IPS-NIHi7 (cell line): ENCODE results near the gene CDH4.

Source experiments
- DNase-seq: peaks from one replicate; pipeline ENCODE4 v3.0.0; 2012; ENCODE audit warnings: mixed read lengths; ENCODE audit errors: extremely low spot score

The CDH4 gene

DNA sequence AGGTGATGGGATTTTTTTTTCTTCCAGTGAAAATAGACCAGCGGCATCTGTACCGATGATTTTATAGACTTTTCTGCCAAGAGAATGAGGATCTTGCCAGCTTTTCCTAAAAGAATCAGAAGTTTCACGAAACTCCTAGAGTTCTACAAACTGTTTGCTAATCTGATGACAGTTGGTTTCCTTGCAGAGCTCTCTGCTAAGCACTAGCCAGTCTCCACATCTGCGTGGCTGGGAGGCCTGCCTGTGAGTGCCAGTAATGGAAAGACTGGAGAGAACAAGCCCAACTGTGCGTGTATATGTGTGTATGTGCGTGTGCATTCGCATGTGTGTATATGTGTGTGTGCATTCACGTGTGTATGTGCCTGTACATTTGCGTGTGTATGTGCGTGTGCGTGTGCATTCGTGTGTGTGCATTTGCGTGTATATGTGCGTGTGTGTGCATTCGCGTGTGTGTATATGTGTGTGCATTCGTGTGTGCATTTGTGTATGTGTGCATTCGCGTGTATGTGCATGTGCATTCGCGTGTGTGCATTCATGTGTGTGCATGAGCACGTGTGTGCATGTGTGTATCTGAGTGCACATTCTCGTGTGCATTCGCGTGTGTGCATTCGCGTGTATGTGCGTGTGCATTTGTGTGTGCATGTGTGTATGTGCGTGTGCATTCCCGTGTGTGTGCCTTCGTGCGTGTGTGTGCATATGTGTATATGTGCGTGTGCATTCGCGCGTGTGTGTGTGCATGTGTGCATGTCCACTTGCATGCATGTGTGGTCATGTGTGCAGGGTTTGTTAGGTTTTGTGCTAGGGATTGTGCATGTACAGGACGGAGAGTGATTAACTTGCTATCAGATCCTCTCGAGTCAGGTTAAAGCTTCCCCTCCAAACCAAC lies 434.2 kb downstream of the CDH4 start:
- no peak for DNase-seq

DNA sequence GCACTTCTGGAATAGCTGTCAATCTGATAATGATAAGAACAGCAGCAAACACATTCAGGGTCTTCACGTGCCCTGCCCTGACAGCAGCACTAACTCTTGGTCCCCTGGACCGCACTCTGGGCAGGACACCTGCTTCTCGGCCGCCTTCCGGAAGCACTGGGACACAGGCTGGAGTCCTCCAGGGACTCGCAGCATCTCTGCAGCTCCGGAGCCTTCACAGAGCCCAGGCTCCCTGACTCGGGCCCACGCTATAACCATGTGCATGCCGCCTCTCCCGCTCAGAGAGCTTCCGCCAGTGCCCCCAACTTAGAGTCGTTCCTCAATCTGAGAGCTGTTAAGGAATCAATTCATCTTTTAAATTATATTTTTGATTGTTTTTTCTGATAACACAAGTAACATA lies 436.4 kb downstream of the CDH4 start:
- DNase-seq = no peak

GRCh38 chr20:61690150-61690549 lies 438.1 kb downstream of the CDH4 start:
- DNase-seq = no peak

GRCh38 chr20:61690993-61691838 lies 439.2 kb downstream of the CDH4 start:
- no peak for DNase-seq

DNA sequence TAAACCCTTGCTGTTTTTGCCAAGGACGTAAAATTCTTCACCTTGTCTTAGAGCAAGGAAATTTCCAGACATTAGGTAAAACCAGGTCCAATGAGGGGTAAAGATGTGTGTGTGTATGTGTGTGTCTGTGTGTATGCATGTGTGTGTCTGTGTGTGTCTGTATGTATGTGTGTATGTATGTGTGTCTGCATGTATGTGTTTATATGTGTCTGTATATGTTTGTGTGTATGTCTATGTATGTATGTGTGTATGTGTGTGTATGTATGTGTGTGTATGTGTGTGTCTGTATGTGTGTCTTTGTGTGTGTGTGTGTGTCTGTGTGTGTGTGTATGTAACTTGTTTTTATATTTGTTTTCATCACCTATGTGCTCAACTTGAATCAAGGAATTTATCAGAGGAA lies 439.9 kb downstream of the CDH4 start:
- DNase-seq = no peak

- no peak for DNase-seq
Measured at GRCh38 chr20:61692479-61692878, 440.4 kb downstream of the CDH4 start.

DNA sequence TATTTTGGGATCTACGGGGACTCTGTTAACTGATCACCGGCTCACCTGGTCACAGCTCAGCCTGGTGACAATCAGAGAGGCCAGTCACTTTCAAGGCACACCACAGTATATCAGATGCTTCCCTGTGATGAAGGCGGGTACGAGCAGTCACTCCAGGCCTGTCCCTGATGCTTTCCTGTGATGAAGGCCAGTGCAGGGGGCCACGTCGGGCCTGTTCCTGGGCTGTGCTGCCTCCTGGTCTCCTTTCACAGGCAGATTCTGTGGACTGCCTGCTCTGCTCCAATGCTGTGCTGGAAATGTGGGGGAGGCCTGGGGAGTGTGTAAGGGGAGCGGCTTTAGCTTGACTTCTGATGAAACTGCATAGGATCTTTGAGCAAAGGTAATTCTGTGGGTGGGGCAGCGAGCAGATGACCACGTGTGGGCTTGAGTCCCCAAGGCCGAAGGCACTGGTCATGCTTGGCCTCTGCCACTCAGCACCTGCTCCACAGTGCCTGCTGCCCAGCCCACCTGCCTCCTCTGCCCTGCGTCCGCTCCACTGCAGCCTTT lies 441.1 kb downstream of the CDH4 start:
- no peak for DNase-seq

DNA sequence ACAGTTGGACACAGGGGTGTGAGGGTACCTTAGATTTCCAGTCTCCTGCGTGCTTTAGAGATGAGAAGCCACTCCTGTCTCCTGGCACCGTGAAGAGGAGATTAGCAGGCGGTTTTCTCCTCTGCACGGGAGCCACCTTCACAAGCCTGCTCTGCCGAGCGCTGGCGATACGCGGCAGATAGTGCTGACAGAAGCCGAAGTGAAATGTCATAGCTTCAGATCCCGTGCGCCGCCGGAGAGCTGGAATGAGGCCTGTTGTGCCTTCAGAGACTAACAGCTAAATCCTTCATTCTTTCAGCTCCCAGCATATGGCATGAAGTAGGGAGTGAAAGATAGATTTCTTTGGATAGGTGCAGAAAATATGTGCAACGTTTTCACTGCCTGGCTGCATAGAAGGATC lies 442.6 kb downstream of the CDH4 start:
- DNase-seq = no peak

DNA sequence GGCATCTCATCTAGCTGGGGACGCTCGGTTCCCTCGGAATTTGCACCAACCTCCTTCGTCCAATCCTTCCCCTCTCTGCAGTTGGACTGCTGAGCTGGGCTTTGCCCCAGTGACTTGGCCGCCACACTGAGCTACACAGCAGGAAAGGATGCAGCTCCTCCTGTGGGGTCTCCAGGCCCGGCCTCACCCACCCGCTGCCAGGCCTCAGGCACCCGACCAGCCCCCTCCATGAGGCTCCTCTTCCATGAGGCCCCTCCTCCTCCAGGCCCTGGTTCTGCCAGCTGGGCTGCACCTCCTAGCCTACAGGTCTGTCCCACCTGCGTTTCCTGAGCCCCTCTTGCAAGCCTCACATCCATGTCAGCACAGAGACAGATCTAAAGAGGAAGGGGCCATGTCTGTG lies 443.7 kb downstream of the CDH4 start:
- DNase-seq = no peak

DNA sequence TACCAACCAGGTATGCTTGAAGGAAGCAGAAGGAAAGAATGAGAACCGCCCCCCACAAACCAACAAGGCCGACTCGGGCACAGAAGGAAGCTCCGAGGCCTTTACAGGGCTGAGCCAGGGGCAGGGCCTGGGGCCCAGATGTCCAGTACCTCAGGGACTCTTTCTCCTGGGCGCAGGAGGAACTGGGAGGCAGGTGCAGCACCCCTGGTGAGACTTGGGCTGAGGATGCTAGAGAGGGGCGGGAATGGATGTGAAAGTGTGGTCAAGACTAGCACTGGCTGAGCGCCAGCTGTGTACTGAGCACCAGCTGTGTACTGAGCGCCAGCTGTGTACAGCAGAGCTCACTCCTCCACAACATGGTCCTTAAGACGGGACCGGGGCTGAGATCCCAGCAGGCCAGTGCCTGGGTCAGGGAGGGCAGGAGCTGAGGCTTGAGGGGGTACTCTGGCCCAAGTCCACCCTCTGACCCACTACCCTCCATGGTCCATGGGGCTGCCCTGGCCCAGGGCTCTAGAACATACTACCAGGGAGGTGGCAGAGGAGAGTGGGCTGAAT lies 444.2 kb downstream of the CDH4 start:
- no peak for DNase-seq

GRCh38 chr20:61697666-61698597 lies 445.9 kb downstream of the CDH4 start:
- no peak for DNase-seq

DNA sequence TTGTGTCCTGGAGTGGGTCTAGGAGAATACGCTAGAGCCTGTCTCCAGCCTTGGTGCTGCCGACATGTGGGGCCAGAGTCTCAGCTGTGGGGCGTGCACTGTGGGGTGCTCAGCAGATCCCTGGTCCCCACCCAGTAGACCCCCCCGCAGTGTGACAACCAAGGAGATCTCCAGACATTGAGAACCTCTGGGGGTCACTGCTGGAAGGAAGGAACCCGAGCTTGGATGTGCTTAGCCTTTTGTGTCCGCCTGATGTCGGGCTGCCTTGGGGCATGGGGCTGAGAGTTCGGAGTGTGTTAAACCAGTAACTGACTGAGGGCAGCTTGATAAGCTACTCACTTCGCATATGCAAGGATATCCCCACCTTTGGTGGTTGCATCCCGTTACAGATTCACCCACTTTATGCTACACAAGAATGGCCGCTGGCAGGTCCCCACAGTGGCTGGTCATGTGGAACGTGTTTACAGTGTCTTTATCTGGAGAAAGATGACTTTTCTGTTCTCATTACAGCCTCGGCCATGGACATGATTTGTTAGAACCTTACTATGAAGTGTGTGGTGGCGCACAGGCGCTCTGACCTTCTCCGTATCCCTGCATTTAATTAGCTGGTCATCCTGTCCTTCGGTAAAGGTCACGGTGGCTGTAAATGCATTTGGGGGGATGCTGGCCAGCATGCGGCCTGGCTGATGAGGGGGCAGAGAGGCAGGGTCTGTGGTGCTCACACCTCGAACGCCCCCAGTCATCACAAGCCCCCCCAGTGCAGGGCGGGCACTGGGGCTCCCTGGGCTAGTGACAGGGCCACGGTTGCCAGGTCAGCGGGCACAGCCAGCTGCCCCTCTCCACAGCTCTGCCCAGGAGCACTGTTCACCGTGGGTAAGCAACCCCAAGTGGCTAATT lies 446.8 kb downstream of the CDH4 start:
- DNase-seq = no peak

DNA sequence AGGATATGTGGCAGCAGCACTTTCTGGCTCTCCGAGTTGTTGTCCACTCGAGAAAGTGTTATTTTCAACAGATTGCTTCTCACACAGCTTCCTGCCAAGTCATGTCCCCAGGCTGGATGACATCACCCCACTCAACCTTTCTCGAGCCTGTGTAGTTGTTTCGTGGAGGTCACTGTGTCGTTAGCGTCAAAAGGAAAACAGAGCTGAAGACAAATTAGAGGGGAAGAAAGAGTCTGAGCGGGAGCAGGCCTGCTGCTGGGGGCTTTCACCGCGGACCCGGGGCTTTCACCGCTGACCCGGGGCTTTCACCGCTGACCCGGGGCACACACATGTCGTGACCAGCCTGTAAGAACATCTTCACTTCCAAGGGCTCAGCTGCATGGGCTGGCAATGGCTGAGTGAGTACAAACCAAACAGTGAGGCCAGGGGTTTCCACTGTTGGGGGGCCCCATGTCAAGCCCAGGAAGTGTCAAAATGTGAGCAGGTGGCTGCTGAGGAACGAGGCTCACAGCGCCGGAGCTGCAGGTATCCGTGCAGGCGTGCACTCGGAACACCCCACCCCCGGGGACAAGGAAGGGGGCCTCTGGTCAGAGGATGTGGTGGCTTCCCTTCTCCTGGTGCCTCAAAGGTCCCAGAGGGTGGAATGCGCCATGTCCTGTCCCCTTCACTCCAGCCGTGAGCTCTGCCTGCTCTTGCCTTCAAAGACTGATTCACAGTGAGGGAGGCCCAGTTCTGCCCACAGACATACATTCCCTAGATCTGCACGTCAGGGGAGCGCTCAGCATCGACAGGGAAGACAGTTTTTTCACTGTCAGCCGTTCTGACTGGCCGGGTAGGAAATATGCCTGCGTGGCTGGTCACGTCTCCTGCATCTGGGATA lies 447.7 kb downstream of the CDH4 start:
- DNase-seq = no peak

DNA sequence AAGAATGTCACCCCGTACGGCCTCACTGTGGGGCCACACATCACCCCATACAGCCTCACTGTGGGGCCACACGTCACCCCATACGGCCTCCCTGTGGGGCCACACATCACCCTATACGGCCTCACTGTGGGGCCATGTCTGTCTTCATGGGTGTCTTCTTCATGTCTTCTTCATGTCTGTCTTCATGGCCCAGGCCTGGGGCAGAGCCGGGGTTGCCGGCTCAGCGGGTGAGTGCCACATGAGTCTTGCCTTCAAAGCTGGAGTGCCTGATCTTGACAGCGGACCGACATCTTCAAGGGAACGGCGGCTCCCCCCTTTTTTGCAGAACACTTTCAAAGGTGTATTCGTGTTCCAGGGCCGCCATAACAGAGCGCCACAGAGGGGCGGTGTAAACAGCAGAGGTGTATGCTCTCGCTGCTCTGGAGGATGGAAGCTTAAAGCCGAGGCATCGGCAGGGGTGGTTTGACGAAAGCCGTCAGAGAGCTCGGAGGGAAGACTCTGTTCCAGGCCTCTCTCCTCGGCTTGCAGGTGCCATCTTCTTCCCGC lies 448.6 kb downstream of the CDH4 start:
- DNase-seq = no peak

- no peak for DNase-seq
Measured at GRCh38 chr20:61701401-61701800, 449.3 kb downstream of the CDH4 start.

DNA sequence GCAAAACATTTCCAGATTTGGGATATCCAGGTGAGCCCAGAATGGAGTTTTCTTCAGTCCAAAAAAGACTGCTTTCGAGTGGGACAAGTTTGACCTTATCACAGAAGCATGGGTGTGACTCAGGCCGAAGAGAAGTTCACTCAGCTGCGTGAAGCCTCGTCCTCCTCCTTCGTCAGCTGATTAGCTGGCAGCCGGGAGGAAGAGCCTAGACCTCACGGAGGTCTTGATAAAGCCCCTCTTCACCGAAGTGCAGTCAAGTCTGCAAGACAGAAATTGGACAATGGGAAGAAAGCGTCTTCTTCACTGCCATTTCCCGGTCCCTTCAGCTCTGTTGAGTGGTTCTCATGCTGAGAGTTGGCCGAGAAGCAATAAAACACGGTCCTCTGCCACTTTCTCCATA lies 449.7 kb downstream of the CDH4 start:
- no peak for DNase-seq

DNA sequence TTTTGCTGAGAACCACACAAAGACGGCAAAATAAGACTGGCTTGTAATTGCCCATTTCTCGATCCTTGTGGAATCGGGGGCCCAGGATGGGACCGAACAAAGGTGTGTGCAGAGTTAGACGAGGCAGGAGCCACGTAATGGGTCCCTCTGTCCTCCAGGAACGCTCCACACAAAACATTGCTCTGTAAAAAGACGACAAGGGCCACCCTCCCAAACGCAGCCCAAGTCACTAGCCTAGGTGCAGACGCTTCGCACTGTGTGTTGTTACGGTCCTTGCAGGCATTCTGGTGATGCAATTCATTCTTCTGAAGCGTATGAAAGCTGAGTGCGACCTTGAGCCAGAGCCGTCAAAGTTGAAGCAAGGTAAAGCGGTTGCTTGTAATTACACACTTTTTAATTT lies 450.2 kb downstream of the CDH4 start:
- no peak for DNase-seq

- no peak for DNase-seq
Measured at GRCh38 chr20:61704661-61705060, 452.6 kb downstream of the CDH4 start.
